ENCODE data around the gene EPB41L4A. TPM values are rescaled to one million over a fixed set of nuclear protein-coding genes. Genes with fewer than 3 reads are reported as not detected.

The EPB41L4A gene
- total RNA-seq, 1 donor from 2014 or later: 2.7 TPM

DNA sequence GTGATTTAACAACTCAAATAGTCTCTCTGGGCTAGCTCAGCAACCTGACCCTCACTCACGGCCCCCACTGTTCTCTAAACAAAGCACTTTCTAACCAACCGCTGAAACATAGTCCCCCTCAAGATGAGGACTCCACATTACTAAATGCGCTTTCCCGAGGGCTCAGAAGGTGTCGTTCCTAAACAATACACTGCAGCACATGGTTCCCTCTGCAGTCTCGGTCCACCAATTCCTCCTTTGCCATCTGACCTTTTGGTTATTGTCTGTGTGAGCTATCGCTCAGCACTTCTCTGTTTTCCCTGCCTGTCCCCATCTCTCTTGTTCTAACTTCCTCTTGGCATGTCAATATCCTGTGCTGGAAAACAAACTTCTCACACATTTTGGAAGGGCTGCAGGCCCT is 7.2 kb downstream of the EPB41L4A start:
- Mint-ChIP-seq H3K27ac (ENCODE audit: unreplicated experiment) (no peak overlapping the region), H3K4me3 (ENCODE audit: unreplicated experiment) (no peak overlapping the region), H3K36me3 (ENCODE audit: unreplicated experiment) (no peaks in the 10 kb centered on the region), H3K27me3 (ENCODE audit: unreplicated experiment) (peaks cover 6% of the 10 kb centered on the region), H3K4me1 (ENCODE audit: unreplicated experiment) (no peaks in the 10 kb centered on the region), H3K9me3 (ENCODE audit: unreplicated experiment) (no peaks in the 10 kb centered on the region)
- TF ChIP-seq, protein P1, sequence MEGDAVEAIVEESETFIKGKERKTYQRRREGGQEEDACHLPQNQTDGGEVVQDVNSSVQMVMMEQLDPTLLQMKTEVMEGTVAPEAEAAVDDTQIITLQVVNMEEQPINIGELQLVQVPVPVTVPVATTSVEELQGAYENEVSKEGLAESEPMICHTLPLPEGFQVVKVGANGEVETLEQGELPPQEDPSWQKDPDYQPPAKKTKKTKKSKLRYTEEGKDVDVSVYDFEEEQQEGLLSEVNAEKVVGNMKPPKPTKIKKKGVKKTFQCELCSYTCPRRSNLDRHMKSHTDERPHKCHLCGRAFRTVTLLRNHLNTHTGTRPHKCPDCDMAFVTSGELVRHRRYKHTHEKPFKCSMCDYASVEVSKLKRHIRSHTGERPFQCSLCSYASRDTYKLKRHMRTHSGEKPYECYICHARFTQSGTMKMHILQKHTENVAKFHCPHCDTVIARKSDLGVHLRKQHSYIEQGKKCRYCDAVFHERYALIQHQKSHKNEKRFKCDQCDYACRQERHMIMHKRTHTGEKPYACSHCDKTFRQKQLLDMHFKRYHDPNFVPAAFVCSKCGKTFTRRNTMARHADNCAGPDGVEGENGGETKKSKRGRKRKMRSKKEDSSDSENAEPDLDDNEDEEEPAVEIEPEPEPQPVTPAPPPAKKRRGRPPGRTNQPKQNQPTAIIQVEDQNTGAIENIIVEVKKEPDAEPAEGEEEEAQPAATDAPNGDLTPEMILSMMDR (IDR thresholded peaks at IDR 0.05): no peak
- no peak for DNase-seq (ENCODE audit: extremely low spot score, unreplicated experiment)

DNA sequence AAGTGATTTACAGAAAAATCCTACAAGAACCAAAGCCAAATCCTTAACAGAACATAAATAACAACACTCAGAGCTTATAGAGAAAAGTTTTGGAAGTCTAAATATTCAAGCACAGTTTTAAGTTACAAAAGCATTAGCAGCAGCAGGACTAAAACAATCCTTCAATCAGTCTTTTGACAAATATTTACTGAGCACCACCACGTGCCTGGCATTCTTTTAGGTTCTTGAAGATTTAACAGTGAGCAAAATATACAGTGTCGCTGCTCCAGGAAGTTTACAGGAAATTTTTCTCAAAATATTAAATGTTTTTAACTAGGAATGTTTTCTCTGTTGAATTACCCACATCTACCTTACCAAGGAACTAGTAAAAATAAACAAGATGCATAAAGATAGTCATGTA is 11.4 kb downstream of the EPB41L4A start:
- H3K36me3 Mint-ChIP-seq (ENCODE audit: unreplicated experiment): no peaks in the 10 kb centered on the region
- TF ChIP-seq, protein P1 (IDR thresholded peaks at IDR 0.05): no peak
- no peaks in the 10 kb centered on the region for H3K4me1 Mint-ChIP-seq (ENCODE audit: unreplicated experiment)
- H3K9me3 Mint-ChIP-seq (ENCODE audit: unreplicated experiment): no peaks in the 10 kb centered on the region
- no peak for DNase-seq (ENCODE audit: extremely low spot score, unreplicated experiment)
- H3K27ac Mint-ChIP-seq (ENCODE audit: unreplicated experiment): no peak overlapping the region
- no peak overlapping the region for H3K4me3 Mint-ChIP-seq (ENCODE audit: unreplicated experiment)
- H3K27me3 Mint-ChIP-seq (ENCODE audit: unreplicated experiment): no peaks in the 10 kb centered on the region

DNA sequence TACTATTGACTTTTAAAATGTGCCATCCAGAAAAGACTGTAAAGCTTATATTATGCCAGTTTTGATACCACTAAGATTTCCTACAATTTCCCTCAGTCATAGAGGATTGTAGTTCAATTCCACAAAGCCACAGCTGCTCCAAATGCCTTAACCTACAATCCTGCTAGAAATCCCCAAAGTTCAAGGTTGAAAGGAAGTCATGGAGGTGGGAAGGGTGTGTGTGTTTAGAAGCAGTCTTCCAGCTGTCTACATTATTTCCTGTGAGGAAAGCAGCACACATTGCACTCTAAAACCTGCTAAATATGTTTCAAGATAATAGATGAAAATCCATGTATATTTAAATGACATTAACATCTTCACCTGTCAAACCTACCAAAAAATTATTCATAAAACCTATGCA is 11.8 kb downstream of the EPB41L4A start:
- Mint-ChIP-seq H3K27me3 (ENCODE audit: unreplicated experiment) (no peaks in the 10 kb centered on the region), H3K4me3 (ENCODE audit: unreplicated experiment) (no peak overlapping the region), H3K4me1 (ENCODE audit: unreplicated experiment) (no peaks in the 10 kb centered on the region), H3K27ac (ENCODE audit: unreplicated experiment) (no peak overlapping the region), H3K9me3 (ENCODE audit: unreplicated experiment) (no peaks in the 10 kb centered on the region), H3K36me3 (ENCODE audit: unreplicated experiment) (no peaks in the 10 kb centered on the region)
- no peak for DNase-seq (ENCODE audit: extremely low spot score, unreplicated experiment)
- TF ChIP-seq, protein P1 (IDR thresholded peaks at IDR 0.05): no peak

DNA sequence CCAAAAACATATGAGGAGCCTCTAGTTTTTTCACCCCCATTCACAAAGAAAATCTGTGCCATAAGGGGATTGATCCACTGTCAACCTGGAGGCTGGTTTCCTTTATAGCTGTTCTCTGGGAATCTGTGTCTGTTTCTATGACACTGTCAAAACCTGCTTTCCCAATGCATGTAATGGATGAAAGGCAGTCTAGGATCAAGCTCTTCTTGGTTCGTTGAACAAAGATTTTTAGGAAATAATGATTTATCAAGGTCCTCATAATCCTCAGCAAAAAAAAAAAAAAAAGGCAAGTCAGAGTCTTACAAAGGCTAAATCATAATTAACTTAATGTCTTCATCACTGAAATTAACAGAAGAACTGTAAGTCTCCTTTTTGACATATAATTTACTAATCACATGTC is 16.0 kb downstream of the EPB41L4A start:
- no peak overlapping the region for H3K4me3 Mint-ChIP-seq (ENCODE audit: unreplicated experiment)
- no peaks in the 10 kb centered on the region for H3K4me1 Mint-ChIP-seq (ENCODE audit: unreplicated experiment)
- H3K9me3 Mint-ChIP-seq (ENCODE audit: unreplicated experiment): no peaks in the 10 kb centered on the region
- H3K27me3 Mint-ChIP-seq (ENCODE audit: unreplicated experiment): no peaks in the 10 kb centered on the region
- no peaks in the 10 kb centered on the region for H3K36me3 Mint-ChIP-seq (ENCODE audit: unreplicated experiment)
- DNase-seq (ENCODE audit: extremely low spot score, unreplicated experiment): no peak
- H3K27ac Mint-ChIP-seq (ENCODE audit: unreplicated experiment): no peak overlapping the region
- TF ChIP-seq, protein P1 (IDR thresholded peaks at IDR 0.05): no peak

DNA sequence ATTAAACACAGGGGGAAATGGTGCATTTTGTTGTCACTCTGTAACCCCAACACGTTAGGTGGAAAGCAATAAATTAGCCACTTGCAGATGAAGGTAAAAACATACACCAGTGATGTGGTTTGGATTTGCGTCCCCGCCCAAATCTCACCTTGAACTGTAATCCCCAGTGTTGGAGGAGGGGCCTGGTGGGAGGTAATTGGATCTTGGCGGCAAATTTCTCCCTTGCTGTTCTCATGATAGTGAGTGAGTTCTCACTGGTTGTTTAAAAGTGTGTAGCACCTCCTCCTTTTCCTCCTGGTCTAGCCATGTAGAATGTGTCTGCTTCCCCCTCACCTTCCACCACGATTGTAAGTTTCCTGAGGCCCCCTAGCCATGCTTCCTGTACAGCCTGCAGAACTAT is 17.2 kb downstream of the EPB41L4A start:
- H3K27me3 Mint-ChIP-seq (ENCODE audit: unreplicated experiment): no peaks in the 10 kb centered on the region
- no peaks in the 10 kb centered on the region for H3K4me1 Mint-ChIP-seq (ENCODE audit: unreplicated experiment)
- no peaks in the 10 kb centered on the region for H3K9me3 Mint-ChIP-seq (ENCODE audit: unreplicated experiment)
- no peaks in the 10 kb centered on the region for H3K36me3 Mint-ChIP-seq (ENCODE audit: unreplicated experiment)
- DNase-seq (ENCODE audit: extremely low spot score, unreplicated experiment): no peak
- H3K27ac Mint-ChIP-seq (ENCODE audit: unreplicated experiment): no peak overlapping the region
- TF ChIP-seq, protein P1 (IDR thresholded peaks at IDR 0.05): no peak
- no peak overlapping the region for H3K4me3 Mint-ChIP-seq (ENCODE audit: unreplicated experiment)

Measured in osteocyte (in vitro differentiated cells).